ENCODE results near the gene CIAO3. TPM values are rescaled to one million over a fixed set of nuclear protein-coding genes. Genes with fewer than 3 reads are reported as not detected.

The CIAO3 gene
- total and polyA plus RNA-seq, 10 of the 15 experiments (the other 5 are each of a cell fraction or from before 2014, with no cell fraction given) = 1.4 to 37.5 (median 30.8) TPM

DNA sequence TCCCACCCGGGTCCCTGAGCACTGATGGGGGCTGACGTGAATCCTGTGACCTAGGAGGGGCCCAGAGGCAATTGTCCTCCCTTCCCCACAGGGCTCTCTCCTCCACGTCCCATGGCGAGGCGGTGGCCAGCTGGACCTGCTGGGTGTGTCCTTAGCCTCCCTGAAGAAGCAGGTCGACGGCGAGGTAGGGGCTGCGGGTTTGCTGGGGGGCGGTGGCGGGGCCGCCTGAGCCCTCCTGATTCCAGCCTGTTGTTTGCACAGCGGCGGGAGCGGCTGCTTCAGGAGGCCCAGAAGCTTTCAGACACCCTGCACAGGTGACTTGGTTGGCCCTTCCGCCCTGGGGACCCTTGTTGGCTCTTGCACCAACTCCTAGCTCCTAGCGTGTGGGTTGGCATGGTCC is 49.3 kb upstream of the CIAO3 start (continued):
- TF ChIP-seq, protein P1, sequence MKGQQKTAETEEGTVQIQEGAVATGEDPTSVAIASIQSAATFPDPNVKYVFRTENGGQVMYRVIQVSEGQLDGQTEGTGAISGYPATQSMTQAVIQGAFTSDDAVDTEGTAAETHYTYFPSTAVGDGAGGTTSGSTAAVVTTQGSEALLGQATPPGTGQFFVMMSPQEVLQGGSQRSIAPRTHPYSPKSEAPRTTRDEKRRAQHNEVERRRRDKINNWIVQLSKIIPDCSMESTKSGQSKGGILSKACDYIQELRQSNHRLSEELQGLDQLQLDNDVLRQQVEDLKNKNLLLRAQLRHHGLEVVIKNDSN (IDR thresholded peaks at IDR 0.05; ENCODE audit: borderline replicate concordance, extremely low read length, insufficient read depth, low read depth, low read length) = no peak
- no peak for TF ChIP-seq STAT1 (conservative IDR thresholded peaks at IDR 0.05)
- TF ChIP-seq PML (IDR thresholded peaks at IDR 0.05; ENCODE audit: low read length) = no peak
- TF ChIP-seq, protein P2, sequence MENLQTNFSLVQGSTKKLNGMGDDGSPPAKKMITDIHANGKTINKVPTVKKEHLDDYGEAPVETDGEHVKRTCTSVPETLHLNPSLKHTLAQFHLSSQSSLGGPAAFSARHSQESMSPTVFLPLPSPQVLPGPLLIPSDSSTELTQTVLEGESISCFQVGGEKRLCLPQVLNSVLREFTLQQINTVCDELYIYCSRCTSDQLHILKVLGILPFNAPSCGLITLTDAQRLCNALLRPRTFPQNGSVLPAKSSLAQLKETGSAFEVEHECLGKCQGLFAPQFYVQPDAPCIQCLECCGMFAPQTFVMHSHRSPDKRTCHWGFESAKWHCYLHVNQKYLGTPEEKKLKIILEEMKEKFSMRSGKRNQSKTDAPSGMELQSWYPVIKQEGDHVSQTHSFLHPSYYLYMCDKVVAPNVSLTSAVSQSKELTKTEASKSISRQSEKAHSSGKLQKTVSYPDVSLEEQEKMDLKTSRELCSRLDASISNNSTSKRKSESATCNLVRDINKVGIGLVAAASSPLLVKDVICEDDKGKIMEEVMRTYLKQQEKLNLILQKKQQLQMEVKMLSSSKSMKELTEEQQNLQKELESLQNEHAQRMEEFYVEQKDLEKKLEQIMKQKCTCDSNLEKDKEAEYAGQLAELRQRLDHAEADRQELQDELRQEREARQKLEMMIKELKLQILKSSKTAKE (IDR thresholded peaks at IDR 0.05; ENCODE audit: low read depth, poor library complexity, severe bottlenecking) = no peak
- TF ChIP-seq RB1 (IDR thresholded peaks at IDR 0.05; ENCODE audit: borderline replicate concordance) = no peak
- TF ChIP-seq MTA3 (IDR thresholded peaks at IDR 0.05; ENCODE audit: borderline replicate concordance, low read length) = no peak
- no peak for TF ChIP-seq BRCA1 (IDR thresholded peaks at IDR 0.05; ENCODE audit: low read depth, low read length)
- TF ChIP-seq RBBP5 (conservative IDR thresholded peaks at IDR 0.05) = no peak
- TF ChIP-seq, protein P3, sequence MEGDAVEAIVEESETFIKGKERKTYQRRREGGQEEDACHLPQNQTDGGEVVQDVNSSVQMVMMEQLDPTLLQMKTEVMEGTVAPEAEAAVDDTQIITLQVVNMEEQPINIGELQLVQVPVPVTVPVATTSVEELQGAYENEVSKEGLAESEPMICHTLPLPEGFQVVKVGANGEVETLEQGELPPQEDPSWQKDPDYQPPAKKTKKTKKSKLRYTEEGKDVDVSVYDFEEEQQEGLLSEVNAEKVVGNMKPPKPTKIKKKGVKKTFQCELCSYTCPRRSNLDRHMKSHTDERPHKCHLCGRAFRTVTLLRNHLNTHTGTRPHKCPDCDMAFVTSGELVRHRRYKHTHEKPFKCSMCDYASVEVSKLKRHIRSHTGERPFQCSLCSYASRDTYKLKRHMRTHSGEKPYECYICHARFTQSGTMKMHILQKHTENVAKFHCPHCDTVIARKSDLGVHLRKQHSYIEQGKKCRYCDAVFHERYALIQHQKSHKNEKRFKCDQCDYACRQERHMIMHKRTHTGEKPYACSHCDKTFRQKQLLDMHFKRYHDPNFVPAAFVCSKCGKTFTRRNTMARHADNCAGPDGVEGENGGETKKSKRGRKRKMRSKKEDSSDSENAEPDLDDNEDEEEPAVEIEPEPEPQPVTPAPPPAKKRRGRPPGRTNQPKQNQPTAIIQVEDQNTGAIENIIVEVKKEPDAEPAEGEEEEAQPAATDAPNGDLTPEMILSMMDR (IDR thresholded peaks at IDR 0.05 in 2 of 3, conservative IDR thresholded peaks at IDR 0.05 in 1 of 3; ENCODE audit: control insufficient read depth in 2 of 3, extremely low read depth in 1 of 3, insufficient read depth in 1 of 3, low read depth in 3 of 3, low read length in 3 of 3) = no peak
- TF ChIP-seq HDGF (IDR thresholded peaks at IDR 0.05) = no peak
- TF ChIP-seq EED (IDR thresholded peaks at IDR 0.05; ENCODE audit: low read depth) = no peak
- TF ChIP-seq MYB (IDR thresholded peaks at IDR 0.05; ENCODE audit: borderline replicate concordance, low read depth, low read length) = no peak
- TF ChIP-seq POLR2A (IDR thresholded peaks at IDR 0.05; ENCODE audit: low read depth, low read length) = no peak
- no peak for TF ChIP-seq TAF1 (IDR thresholded peaks at IDR 0.05; ENCODE audit: borderline replicate concordance, low read depth, low read length)
- TF ChIP-seq STAT3 (IDR thresholded peaks at IDR 0.05; ENCODE audit: low read depth, low read length) = no peak
- no peak for TF ChIP-seq POLR2AphosphoS2 (IDR thresholded peaks at IDR 0.05; ENCODE audit: low read depth, low read length)

All from GM12878 (cell line).